GM03348 (cell line): ENCODE measurements around the gene RFX2.

Source experiments
- DNase-seq: peaks from one replicate; pipeline ENCODE4 v3.0.0; 2012; ENCODE audit warnings: low spot score

The RFX2 gene

GRCh38 chr19:6059988-6060599 lies 50.2 kb downstream of the RFX2 start:
- DNase-seq, result no peak

- DNase-seq, result no peak
Measured at GRCh38 chr19:6059396-6059947, 50.8 kb downstream of the RFX2 start.

DNA sequence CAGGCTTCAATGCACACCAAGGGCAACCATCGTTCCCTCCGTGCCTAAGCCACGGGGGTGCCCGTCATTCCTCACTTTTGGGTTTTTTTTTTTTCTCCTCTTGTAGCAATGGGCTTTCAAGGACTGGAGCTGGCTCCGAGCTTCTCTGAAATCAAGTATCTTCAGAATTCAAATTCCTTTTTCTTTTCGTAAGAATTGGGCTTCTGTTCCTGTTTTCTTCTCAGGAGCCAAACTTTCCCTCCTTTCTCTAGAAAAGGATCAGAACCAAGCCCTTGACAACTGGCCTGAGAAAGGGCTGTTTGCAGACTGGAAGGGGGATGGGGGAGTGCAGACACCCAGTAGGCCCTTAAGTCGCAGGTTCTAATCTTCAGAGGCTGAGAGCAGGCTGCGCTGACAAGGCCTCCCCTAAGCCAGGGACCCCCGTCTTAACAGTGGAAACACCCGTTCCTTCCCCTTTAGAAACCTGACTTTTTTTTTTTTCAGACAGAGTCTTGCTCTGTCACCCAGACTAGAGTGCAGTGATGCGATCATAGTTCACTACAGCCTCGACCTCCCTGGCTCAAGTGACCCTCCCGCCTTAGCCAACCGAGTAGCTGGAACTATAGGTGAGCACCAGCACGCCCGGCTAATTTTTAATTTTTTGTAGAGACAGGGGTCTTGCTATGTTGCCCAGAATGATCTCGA lies 51.6 kb downstream of the RFX2 start:
- DNase-seq, result no peak

GRCh38 chr19:6057651-6058517 lies 52.4 kb downstream of the RFX2 start:
- no peak for DNase-seq

DNA sequence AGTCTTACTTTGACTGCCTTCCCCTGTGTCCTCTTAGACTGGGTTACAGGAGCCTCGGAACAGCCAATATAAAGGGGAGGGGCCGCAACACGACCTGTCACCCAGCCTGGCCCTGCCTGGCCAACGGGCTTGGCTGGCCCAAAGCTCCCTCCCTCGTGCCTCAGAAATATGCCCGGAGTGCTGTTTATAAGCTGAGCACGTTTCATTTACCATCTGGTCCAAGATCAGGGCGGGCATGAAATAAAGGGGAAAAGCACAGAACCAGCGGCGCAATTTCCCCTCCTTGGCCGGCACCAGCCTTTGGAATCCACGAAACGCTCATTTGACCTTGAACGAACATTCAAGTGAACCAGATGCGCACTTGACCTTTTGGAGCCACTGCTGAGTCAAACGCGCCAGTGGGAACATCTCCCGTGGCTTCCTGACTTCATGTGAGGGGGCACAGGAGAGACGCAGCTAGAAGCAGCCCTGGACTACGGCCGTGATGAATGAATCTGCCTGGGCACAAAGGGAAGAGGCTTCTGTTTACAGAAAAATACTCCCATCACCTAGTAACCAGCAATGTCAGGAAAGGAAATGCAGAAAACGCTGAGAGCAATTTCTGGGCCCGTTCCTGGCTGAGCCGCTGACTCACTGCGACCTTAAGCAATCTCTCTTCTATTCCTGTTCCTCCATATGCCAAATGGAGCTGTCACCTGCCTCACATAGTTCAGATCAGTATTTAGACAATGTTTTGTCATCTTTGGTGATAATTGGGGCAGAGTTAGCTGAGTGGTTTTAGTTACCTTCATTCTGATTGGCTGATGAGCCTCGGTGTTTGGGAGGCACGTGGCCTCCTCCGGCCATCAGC lies 53.3 kb downstream of the RFX2 start:
- peak; percentile 91 for DNase-seq

GRCh38 chr19:6056282-6056741 lies 54.0 kb downstream of the RFX2 start:
- no peak for DNase-seq

DNA sequence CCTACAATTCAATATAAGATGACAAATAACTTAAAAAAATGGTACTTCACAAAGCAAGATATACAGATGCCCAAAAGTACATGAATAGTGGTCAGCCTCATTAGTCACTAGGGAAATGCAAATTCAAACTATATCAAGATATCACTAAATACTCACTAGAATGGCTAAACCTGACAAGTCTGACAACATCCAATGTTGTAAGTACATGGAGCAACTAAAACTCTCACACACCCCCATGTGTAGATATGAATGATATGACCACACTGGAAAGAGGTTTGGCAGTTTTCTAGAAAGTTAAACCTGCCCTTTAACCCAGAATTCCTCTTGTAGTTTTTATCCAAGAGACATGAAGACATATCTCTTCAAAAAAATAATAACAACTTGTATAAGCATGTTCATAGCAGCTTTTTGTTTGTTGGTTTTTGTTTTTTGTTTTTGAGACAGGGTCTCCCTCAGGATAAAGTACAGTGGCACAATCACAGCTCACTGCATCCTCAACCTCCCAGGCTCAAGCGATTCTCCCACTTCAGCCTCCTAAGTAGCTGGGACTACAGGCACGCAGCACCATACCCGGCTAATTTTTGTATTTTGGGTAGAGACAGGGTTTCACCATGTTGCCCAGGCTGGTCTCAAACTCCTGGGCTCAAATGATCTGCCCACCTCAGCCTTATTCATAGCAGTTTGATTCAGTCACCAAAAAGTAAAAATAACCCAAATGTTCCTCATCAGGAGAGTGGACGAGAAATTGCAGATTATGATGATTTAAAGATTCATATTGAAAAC lies 55.1 kb downstream of the RFX2 start:
- DNase-seq, result no peak

DNA sequence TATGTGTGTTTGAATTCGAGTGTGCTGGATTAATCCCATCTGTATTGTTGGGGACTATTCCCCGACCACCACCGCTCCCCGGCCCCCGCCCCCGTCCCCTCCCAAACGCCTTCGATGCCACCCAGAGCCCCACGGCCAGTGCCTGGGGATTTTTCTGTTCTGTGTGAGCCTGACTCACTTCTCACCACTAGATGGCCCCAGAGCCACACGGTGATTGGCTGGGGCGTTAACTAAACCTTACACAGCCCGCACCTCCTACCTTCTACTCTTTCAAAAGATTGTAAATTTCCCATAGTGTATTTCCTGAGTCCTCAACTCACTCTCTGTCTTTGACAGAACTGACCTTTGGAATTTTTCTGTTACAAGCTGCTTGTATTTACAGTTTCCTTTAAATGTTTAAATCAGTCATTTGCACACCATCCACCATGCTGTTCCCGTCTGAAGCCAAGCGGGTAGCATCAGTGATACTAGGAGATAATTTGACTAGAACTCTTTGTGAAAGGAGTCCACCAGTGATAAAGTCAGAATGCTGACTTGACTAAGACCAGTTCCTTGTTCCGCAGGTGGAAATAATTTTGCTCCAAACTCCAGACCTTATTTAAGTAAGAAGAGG lies 61.4 kb downstream of the RFX2 start:
- DNase-seq, result peak; percentile 92

GRCh38 chr19:6048348-6048747 lies 62.0 kb downstream of the RFX2 start:
- DNase-seq, result no peak

GRCh38 chr19:6047741-6048251 lies 62.5 kb downstream of the RFX2 start:
- DNase-seq, result peak; percentile 47

DNA sequence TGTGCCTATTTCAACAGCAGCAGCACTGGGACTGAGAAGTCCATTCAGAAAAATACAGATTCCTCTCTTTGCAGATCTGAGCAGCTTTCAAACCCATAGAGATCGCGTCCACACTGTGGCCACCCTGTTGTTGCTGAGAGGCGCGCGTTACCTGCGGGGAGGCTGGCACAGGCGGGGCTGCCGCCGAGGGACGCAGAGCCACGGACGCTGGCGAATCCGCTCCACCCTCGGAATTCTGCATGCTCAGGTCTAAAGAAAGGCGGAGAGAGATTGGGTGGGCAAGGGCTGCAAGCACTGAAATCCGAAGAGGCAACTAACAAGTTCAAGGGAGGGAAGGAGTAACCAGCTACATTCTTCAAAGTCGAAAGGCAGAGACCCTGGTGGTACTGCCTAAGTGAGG lies 63.0 kb downstream of the RFX2 start:
- DNase-seq, result no peak

DNA sequence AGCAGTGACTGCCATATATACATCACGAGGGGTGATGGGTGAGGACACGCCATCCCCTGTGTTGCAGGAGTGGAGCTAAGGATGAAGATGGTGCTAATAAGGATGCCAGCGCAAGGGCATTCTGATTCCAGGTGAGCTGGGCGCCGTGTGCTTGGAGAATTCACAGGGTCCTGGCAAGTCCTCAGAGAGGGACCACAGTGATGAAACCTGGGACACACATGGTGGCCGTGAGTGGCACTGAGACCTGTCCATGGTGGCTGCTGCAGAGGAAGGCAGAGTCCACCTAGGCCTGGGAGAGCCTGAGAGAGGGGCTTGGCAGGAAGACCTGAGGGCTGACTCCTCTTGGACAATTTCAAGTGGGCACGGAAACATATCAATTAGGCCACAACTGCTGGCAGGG lies 65.2 kb downstream of the RFX2 start:
- no peak for DNase-seq

GRCh38 chr19:6044056-6044805 lies 66.1 kb downstream of the RFX2 start:
- no peak for DNase-seq

DNA sequence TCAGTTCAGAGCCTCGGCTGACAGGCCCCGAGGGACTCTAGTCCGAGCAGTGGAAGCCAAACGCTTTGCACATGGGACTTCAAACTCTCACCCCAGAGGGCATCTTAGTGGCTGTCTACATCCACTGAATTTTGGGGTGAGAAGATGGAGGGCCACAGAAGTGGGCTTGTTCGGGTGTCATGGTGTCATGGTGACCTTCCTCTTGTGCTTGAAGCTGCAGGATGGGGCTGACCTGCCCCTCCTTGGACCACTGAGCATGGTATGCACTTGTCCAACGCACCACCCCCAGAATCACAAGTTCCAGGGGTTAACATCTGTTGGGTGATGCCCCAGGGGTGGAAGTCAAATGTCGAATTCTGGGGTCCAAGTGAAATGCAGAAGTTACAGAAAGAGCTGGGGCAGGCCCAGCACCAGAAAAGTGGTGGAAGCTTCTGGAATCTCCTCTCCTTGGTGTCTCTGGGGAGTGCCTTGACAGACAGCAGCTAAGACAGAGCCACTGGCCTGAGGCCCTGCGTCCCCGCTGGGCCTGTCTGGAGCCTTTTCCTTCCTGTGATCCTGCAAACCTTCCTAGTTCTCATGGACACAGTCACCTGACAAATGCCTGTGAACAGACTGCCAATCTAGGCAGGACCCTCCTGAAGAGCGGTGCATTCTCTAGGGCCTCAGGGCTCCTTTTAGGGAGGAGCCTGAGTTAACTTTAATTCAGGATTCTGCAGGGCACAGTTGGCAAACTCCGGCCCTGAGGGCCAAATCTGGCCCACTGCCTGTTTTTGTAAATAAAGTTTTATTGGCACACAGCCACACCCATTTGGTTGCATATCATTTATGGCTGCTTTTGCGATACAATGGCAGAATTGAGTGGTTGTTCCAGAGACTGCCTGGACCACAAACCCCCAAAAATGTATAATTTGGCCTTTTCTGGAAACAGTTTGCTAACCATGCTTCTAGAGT lies 67.2 kb downstream of the RFX2 start:
- no peak for DNase-seq

GRCh38 chr19:6041991-6042481 lies 68.3 kb downstream of the RFX2 start:
- DNase-seq, result no peak

GRCh38 chr19:6041071-6041470 lies 69.2 kb downstream of the RFX2 start:
- no peak for DNase-seq

DNA sequence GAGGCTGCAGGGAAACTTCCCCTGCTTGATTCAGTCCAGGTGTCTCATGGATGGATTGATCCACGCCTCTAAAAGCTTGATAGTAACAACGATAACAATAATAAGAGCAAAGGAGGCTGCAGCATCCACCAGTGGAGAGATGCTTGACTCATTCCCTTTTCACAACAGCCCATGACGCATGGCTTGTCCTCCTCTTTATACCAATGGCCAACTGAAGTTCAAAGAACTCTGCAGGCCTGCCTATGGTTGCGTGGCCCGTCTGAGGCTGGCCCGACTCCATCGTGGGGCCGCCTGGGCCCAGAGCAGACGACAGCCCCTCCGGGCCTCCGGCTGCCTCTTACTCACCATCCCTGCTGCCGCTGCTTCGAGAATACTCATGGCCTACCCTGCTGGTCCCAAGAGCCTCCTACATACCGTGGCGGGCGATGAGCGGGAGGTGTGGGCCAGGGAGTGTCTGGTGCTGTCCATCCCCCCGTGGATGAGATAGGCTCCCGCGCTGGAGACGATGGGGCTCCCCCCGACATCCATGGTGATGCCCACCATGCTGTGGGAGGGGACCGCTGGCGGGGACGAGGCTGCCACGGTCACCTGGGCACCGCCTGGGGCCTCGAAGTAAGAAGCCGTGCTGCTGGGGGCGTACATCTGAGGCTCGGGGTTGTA lies 70.6 kb downstream of the RFX2 start:
- DNase-seq, result no peak
